OCI-LY7 (cell line): ENCODE measurements around the gene FHL1. TPM values are rescaled to one million over a fixed set of nuclear protein-coding genes. Genes with fewer than 3 reads are reported as not detected.

ENCODE experiments used
- BruUV-seq: library from RNA; stranded (reverse); fragments of 400-500 nt; replicated peaks from 2 replicates; lab custom pipeline; 2021; lab: Mats Ljungman, UMichigan
- CTCF ChIA-PET: fragments of 300-600 bp; sonication (Branson Sonifier 250); formaldehyde crosslinking; loops from one replicate; lab custom pipeline; 2022; ENCODE audit warnings: antibody characterized with exemption; ENCODE audit not compliant: unreplicated experiment; lab: Charles Lee
- POLR2A ChIA-PET: fragments of 300-600 bp; sonication (Branson Sonifier 250); formaldehyde crosslinking; loops from one replicate; lab custom pipeline; 2022; ENCODE audit warnings: antibody characterized with exemption; lab: Charles Lee
- DNase-seq: peaks from one replicate; pipeline ENCODE4 v3.0.0-alpha.2; 2015; ENCODE audit warnings: low spot score
- H2AFZ ChIP-seq: fragments of 200-600 bp; sonication (generic), shearing (Covaris generic); 2 replicates; pipeline ENCODE4 v1.6.1; 2014; ENCODE audit warnings: mild to moderate bottlenecking, antibody characterized with exemption, low read length, moderate library complexity
- H3K27ac ChIP-seq: fragments of 200-600 bp; sonication (generic); 2 replicates; pipeline ENCODE4 v1.5.1; 2014; ENCODE audit warnings: mixed run types, low read depth, mild to moderate bottlenecking, moderate library complexity, low read length, inconsistent platforms; ENCODE audit not compliant: poor library complexity, severe bottlenecking
- H3K36me3 ChIP-seq: fragments of 200-600 bp; sonication (generic); 2 replicates; pipeline ENCODE4 v1.6.1; 2014; ENCODE audit warnings: mild to moderate bottlenecking, antibody characterized with exemption, low read length, moderate library complexity, mixed read lengths; ENCODE audit not compliant: insufficient read depth
- H3K4me1 ChIP-seq: fragments of 200-600 bp; sonication (generic); 2 replicates; pipeline ENCODE4 v1.5.1; 2014; ENCODE audit warnings: mild to moderate bottlenecking, low read length; ENCODE audit not compliant: insufficient read depth, poor library complexity, severe bottlenecking
- H3K4me2 ChIP-seq: fragments of 200-600 bp; sonication (generic); 2 replicates; pipeline ENCODE4 v1.6.1; 2014; ENCODE audit warnings: mild to moderate bottlenecking, low read length
- H3K4me3 ChIP-seq: fragments of 200-600 bp; sonication (generic); 2 replicates; pipeline ENCODE4 v1.5.1; 2014; ENCODE audit warnings: mild to moderate bottlenecking, low read depth, low read length; ENCODE audit not compliant: poor library complexity, severe bottlenecking
- H3K79me2 ChIP-seq: fragments of 200-600 bp; sonication (generic); 2 replicates; pipeline ENCODE4 v1.6.1; 2016; ENCODE audit warnings: low read depth, mild to moderate bottlenecking, low read length, moderate library complexity, mixed read lengths; ENCODE audit not compliant: insufficient read depth
- H3K9me2 ChIP-seq: fragments of 200-600 bp; sonication (generic); 2 replicates; pipeline ENCODE4 v1.6.1; 2016; ENCODE audit warnings: mild to moderate bottlenecking, low read length, mixed read lengths; ENCODE audit not compliant: insufficient read depth
- H3K9me3 ChIP-seq: fragments of 200-600 bp; sonication (generic); 2 replicates; pipeline ENCODE4 v1.6.1; 2014; ENCODE audit warnings: mild to moderate bottlenecking, mixed run types, low read length, mixed read lengths
- H4K20me1 ChIP-seq: fragments of 200-600 bp; sonication (generic); 2 replicates; pipeline ENCODE4 v1.6.1; 2014; ENCODE audit warnings: mild to moderate bottlenecking, antibody characterized with exemption, low read length, moderate library complexity, mixed read lengths; ENCODE audit not compliant: insufficient read depth
- EZH2phosphoT487 ChIP-seq: fragments of 200-600 bp; sonication (generic); IDR thresholded peaks from 2 replicates; pipeline ENCODE4 v1.6.1; 2018; ENCODE audit warnings: low read depth, borderline replicate concordance, mild to moderate bottlenecking, mixed run types, antibody characterized with exemption, low read length, moderate library complexity, mixed read lengths
- intact Hi-C: fragments of 100-400 bp; cut with micrococcal nuclease; formaldehyde crosslinking; loops from one replicate; pipeline ENCODE4 v1.10.0; 2022; ENCODE audit not compliant: unreplicated experiment
- total RNA-seq, 2 experiments: library from RNA; depleted of rRNA in 1 of 2; stranded (reverse); fragments of >200 nt in 1 of 2; shearing (Covaris generic) in 1 of 2; gene quantifications; 2 replicates each; pipeline ENCODE4 v1.2.3, GENCODE V29; 2014 to 2022
- TF ChIP-seq, protein P1 (sequence below): fragments of 200-600 bp; sonication (generic); conservative IDR thresholded peaks from 2 replicates; pipeline ENCODE4 v1.5.1; 2014; ENCODE audit warnings: mild to moderate bottlenecking, antibody characterized with exemption, low read length, moderate library complexity, mixed read lengths

Gene FHL1
- total RNA-seq, 2 experiments from 2014 or later: 1.4 TPM; not detected in 1

- Histone ChIP-seq H2AFZ (no peak overlapping the region), H3K4me1 (no peaks in the 10 kb centered on the region), H3K79me2 (no peaks in the 10 kb centered on the region), H3K9me2 (no peaks in the 10 kb centered on the region), H3K9me3 (no peaks in the 10 kb centered on the region), H3K36me3 (no peaks in the 10 kb centered on the region), H3K27ac (no peak overlapping the region), H3K4me2 (no peak overlapping the region), H3K4me3 (no peak overlapping the region), H4K20me1 (no peaks in the 10 kb centered on the region)
- intact Hi-C loops: no loop called here
- no TSS peak for BruUV-seq
- ChIA-PET CTCF (no interaction called here), POLR2A (no interaction called here)
- no peak for DNase-seq
- TF ChIP-seq, protein P1, sequence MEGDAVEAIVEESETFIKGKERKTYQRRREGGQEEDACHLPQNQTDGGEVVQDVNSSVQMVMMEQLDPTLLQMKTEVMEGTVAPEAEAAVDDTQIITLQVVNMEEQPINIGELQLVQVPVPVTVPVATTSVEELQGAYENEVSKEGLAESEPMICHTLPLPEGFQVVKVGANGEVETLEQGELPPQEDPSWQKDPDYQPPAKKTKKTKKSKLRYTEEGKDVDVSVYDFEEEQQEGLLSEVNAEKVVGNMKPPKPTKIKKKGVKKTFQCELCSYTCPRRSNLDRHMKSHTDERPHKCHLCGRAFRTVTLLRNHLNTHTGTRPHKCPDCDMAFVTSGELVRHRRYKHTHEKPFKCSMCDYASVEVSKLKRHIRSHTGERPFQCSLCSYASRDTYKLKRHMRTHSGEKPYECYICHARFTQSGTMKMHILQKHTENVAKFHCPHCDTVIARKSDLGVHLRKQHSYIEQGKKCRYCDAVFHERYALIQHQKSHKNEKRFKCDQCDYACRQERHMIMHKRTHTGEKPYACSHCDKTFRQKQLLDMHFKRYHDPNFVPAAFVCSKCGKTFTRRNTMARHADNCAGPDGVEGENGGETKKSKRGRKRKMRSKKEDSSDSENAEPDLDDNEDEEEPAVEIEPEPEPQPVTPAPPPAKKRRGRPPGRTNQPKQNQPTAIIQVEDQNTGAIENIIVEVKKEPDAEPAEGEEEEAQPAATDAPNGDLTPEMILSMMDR: no peak
- no peak for TF ChIP-seq EZH2phosphoT487
Observed at GRCh38 chrX:136122207-136122606, 25.1 kb upstream of the FHL1 start.

- Histone ChIP-seq H3K36me3 (no peaks in the 10 kb centered on the region), H2AFZ (no peak overlapping the region), H3K9me2 (no peaks in the 10 kb centered on the region), H4K20me1 (no peaks in the 10 kb centered on the region), H3K27ac (no peak overlapping the region), H3K4me3 (no peak overlapping the region), H3K4me1 (no peaks in the 10 kb centered on the region), H3K4me2 (no peak overlapping the region), H3K9me3 (no peaks in the 10 kb centered on the region), H3K79me2 (no peaks in the 10 kb centered on the region)
- no peak for TF ChIP-seq EZH2phosphoT487
- TF ChIP-seq, protein P1: no peak
- ChIA-PET POLR2A (no interaction called here), CTCF (no interaction called here)
- no peak for DNase-seq
- intact Hi-C loops: no loop called here
- BruUV-seq: no TSS peak
Observed at GRCh38 chrX:136125106-136125505, 22.2 kb upstream of the FHL1 start.

DNA sequence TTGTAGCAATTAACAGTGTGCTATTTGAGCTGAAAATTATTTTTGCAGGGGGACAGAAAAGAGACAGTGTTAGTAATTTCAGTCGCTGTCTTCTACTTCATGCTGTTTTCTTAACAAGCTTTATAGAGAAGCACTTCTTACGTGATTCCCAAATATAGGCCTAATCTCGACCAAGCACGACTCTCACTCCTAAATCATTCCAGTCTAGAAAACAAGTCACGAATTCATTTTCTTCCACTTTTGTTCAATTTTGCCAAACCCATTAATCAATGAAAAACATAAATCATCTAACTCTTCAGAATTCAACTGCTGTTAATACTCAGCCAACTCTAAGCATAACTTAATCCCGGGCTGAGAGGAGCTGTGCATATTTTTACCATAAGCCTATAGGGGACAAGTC lies 21.0 kb upstream of the FHL1 start:
- no peak for TF ChIP-seq EZH2phosphoT487
- TF ChIP-seq, protein P1: no peak
- intact Hi-C loops: no loop called here
- no peak for DNase-seq
- H3K9me3 ChIP-seq: no peaks in the 10 kb centered on the region
- no TSS peak for BruUV-seq
- no peak overlapping the region for H3K4me3 ChIP-seq
- no peaks in the 10 kb centered on the region for H3K4me1 ChIP-seq
- no peaks in the 10 kb centered on the region for H3K79me2 ChIP-seq
- H3K27ac ChIP-seq: no peak overlapping the region
- no peak overlapping the region for H3K4me2 ChIP-seq
- H3K36me3 ChIP-seq: no peaks in the 10 kb centered on the region
- no peaks in the 10 kb centered on the region for H4K20me1 ChIP-seq
- no peaks in the 10 kb centered on the region for H3K9me2 ChIP-seq
- CTCF ChIA-PET: no interaction called here
- POLR2A ChIA-PET: no interaction called here
- H2AFZ ChIP-seq: no peak overlapping the region
